ENCODE measurements around the gene MRC2. TPM values are rescaled to one million over a fixed set of nuclear protein-coding genes. Genes with fewer than 3 reads are reported as not detected.
A peak's percentile ranks its signal among the peaks of the same experiment; 100 is the strongest.

Gene MRC2
- polyA plus RNA-seq, 1 of the 3 experiments (the other 2 are of a cell fraction) = 213 TPM

- Histone ChIP-seq H3K4me2 (peak overlapping the region; percentile 93), H3K27ac (ENCODE audit: low read depth in 2 of 2, low read length in 1 of 2) (peak overlapping the region in 1 of 2 experiments; percentile 24; a peak in 2 of 4 replicates), H3K4me3 (ENCODE audit: low read depth in 2 of 2, low read length in 1 of 2) (peak overlapping the region in 1 of 2 experiments; percentile 95; a peak in 2 of 4 replicates), H3K79me2 (ENCODE audit: insufficient read depth) (peaks cover 99% of the 10 kb centered on the region), H3K4me1 (ENCODE audit: control insufficient read depth in 1 of 2, insufficient read depth in 2 of 2, low read depth in 1 of 2, low read length in 1 of 2) (peaks cover 38 to 41% of the 10 kb centered on the region in 2 experiments; a peak in 3 of 4 replicates), H3K9me3 (no peaks in the 10 kb centered on the region), H4K20me1 (ENCODE audit: insufficient read depth) (peaks cover 67% of the 10 kb centered on the region), H3K27me3 (ENCODE audit: insufficient read depth) (no peaks in the 10 kb centered on the region), H2AFZ (ENCODE audit: low read depth) (no peak overlapping the region), H3F3A (replicated peaks; ENCODE audit: insufficient read depth) (peaks cover 21% of the 10 kb centered on the region), H3K9me2 (no peaks in the 10 kb centered on the region), H3K36me3 (replicated peaks in 1 of 2; ENCODE audit: control insufficient read depth in 1 of 2, insufficient read depth in 2 of 2, low read length in 1 of 2) (peaks cover 3 to 5% of the 10 kb centered on the region in 2 experiments), H3K9ac (peak overlapping the region; percentile 14; the same call in 1 of the 2 replicates)
- ChIA-PET CTCF (interaction anchor here (1.3 to 1.4 kb wide), 2 partner anchors 16 to 78 kb away, joined by 3 to 5 read pairs; no protein-coding TSS in a partner anchor), POLR2A (no interaction called here)
- 68% methylated on average over 11 of the region's 12 CpGs for WGBS (ENCODE audit: low lambda C conversion rate)
- TF ChIP-seq REST (IDR thresholded peaks at IDR 0.05; ENCODE audit: low read depth, low read length) (no peak), FOSL2 (IDR thresholded peaks at IDR 0.05; ENCODE audit: borderline replicate concordance, low read depth) (peak; percentile 64; the same call in 1 of the 2 replicates), RCOR1 (IDR thresholded peaks at IDR 0.05; ENCODE audit: low read length) (no peak), NFIC (IDR thresholded peaks at IDR 0.05; ENCODE audit: borderline replicate concordance) (no peak)
- DNase-seq = peak; percentile 30
Measured at GRCh38 chr17:62630365-62631085, 3.1 kb downstream of the MRC2 start.

GRCh38 chr17:62631086-62631935 lies 3.8 kb downstream of the MRC2 start:
- Histone ChIP-seq H3K36me3 (replicated peaks in 1 of 2; ENCODE audit: control insufficient read depth in 1 of 2, insufficient read depth in 2 of 2, low read length in 1 of 2) (peaks cover 3 to 5% of the 10 kb centered on the region in 2 experiments), H3K27me3 (ENCODE audit: insufficient read depth) (no peaks in the 10 kb centered on the region), H2AFZ (ENCODE audit: low read depth) (no peak overlapping the region), H3K9ac (peak overlapping the region; percentile 14; the same call in 1 of the 2 replicates), H3K4me3 (ENCODE audit: low read depth in 2 of 2, low read length in 1 of 2) (peak overlapping the region in 1 of 2 experiments; percentile 95; a peak in 1 of 4 replicates), H3K9me3 (no peaks in the 10 kb centered on the region), H3K4me2 (peak overlapping the region; percentile 93), H3K4me1 (ENCODE audit: control insufficient read depth in 1 of 2, insufficient read depth in 2 of 2, low read depth in 1 of 2, low read length in 1 of 2) (peaks cover 38% of the 10 kb centered on the region in 2 experiments; a peak in 3 of 4 replicates), H3K79me2 (ENCODE audit: insufficient read depth) (peaks cover 100% of the 10 kb centered on the region), H4K20me1 (ENCODE audit: insufficient read depth) (peaks cover 74% of the 10 kb centered on the region), H3F3A (replicated peaks; ENCODE audit: insufficient read depth) (peaks cover 17% of the 10 kb centered on the region), H3K27ac (ENCODE audit: low read depth in 2 of 2, low read length in 1 of 2) (peak overlapping the region in 1 of 2 experiments; percentile 24; a peak in 2 of 4 replicates), H3K9me2 (no peaks in the 10 kb centered on the region)
- 95% methylated on average over 18 of the region's 23 CpGs for WGBS (ENCODE audit: low lambda C conversion rate)
- POLR2A ChIA-PET = no interaction called here
- no peak for DNase-seq
- CTCF ChIA-PET = interaction anchor here (1.3 to 1.4 kb wide), 2 partner anchors 15 to 78 kb away, joined by 3 to 5 read pairs; no protein-coding TSS in a partner anchor
- no peak for TF ChIP-seq REST (IDR thresholded peaks at IDR 0.05; ENCODE audit: low read depth, low read length)
- TF ChIP-seq SIN3A (IDR thresholded peaks at IDR 0.05; ENCODE audit: borderline replicate concordance, low read depth, low read length) = no peak
- TF ChIP-seq ELF1 (IDR thresholded peaks at IDR 0.05) = no peak
- no peak for TF ChIP-seq CHD2 (IDR thresholded peaks at IDR 0.05; ENCODE audit: low read length, partially characterized antibody)
- TF ChIP-seq NRF1 (IDR thresholded peaks at IDR 0.05; ENCODE audit: low read depth, low read length) = no peak
- no peak for TF ChIP-seq NFIC (IDR thresholded peaks at IDR 0.05; ENCODE audit: borderline replicate concordance)
- TF ChIP-seq FOXJ3 (CRISPR knock-in tag; IDR thresholded peaks at IDR 0.05) = no peak
- TF ChIP-seq IRF3 (IDR thresholded peaks at IDR 0.05; ENCODE audit: low read depth, low read length) = no peak
- TF ChIP-seq ZBTB33 (IDR thresholded peaks at IDR 0.05; ENCODE audit: borderline replicate concordance, low read depth) = no peak

Measured in SK-N-SH (cell line).